ENCODE measurements around the gene SULT1A1. TPM values are rescaled to one million over a fixed set of nuclear protein-coding genes. Genes with fewer than 3 reads are reported as not detected.

The SULT1A1 gene
- total RNA-seq, 2 experiments from 2014 or later = 41.0 to 61.2 TPM

- ChIA-PET POLR2A (no interaction called here), CTCF (ENCODE audit: unreplicated experiment) (no interaction called here)
- Histone ChIP-seq H3K27ac (ENCODE audit: low read depth, low read length, poor library complexity, severe bottlenecking) (no peak overlapping the region), H3K9me2 (ENCODE audit: insufficient read depth, low read length) (no peaks in the 10 kb centered on the region), H3K79me2 (ENCODE audit: insufficient read depth, low read depth, low read length) (no peaks in the 10 kb centered on the region), H3K36me3 (ENCODE audit: insufficient read depth, low read length) (peaks cover 48% of the 10 kb centered on the region), H3K4me2 (ENCODE audit: low read length) (no peak overlapping the region), H3K9me3 (ENCODE audit: low read length) (no peaks in the 10 kb centered on the region), H3K4me3 (ENCODE audit: low read depth, low read length, poor library complexity, severe bottlenecking) (no peak overlapping the region), H3K4me1 (ENCODE audit: insufficient read depth, low read length, poor library complexity, severe bottlenecking) (no peaks in the 10 kb centered on the region), H2AFZ (ENCODE audit: low read length) (no peak overlapping the region), H4K20me1 (ENCODE audit: insufficient read depth, low read length) (no peaks in the 10 kb centered on the region)
- TF ChIP-seq CTCF (conservative IDR thresholded peaks at IDR 0.05; ENCODE audit: low read length) = no peak
- no peak for TF ChIP-seq EZH2phosphoT487 (IDR thresholded peaks at IDR 0.05; ENCODE audit: borderline replicate concordance, low read depth, low read length)
- no peak for DNase-seq (ENCODE audit: low spot score)
- intact Hi-C loops (cut with micrococcal nuclease; ENCODE audit: unreplicated experiment) = no loop called here
- BruUV-seq (replicated peaks) = no TSS peak
These were observed 19.2 kb downstream of the SULT1A1 start for GRCh38 chr16:28590384-28591340.

GRCh38 chr16:28589930-28590329 is 19.9 kb downstream of the SULT1A1 start:
- Histone ChIP-seq H3K27ac (ENCODE audit: low read depth, low read length, poor library complexity, severe bottlenecking) (no peak overlapping the region), H3K36me3 (ENCODE audit: insufficient read depth, low read length) (peaks cover 56% of the 10 kb centered on the region), H3K4me2 (ENCODE audit: low read length) (no peak overlapping the region), H3K4me1 (ENCODE audit: insufficient read depth, low read length, poor library complexity, severe bottlenecking) (no peaks in the 10 kb centered on the region), H3K4me3 (ENCODE audit: low read depth, low read length, poor library complexity, severe bottlenecking) (no peak overlapping the region), H4K20me1 (ENCODE audit: insufficient read depth, low read length) (no peaks in the 10 kb centered on the region), H2AFZ (ENCODE audit: low read length) (no peak overlapping the region), H3K9me3 (ENCODE audit: low read length) (no peaks in the 10 kb centered on the region), H3K79me2 (ENCODE audit: insufficient read depth, low read depth, low read length) (no peaks in the 10 kb centered on the region), H3K9me2 (ENCODE audit: insufficient read depth, low read length) (no peaks in the 10 kb centered on the region)
- TF ChIP-seq EZH2phosphoT487 (IDR thresholded peaks at IDR 0.05; ENCODE audit: borderline replicate concordance, low read depth, low read length) (no peak), CTCF (conservative IDR thresholded peaks at IDR 0.05; ENCODE audit: low read length) (no peak)
- ChIA-PET POLR2A (no interaction called here), CTCF (ENCODE audit: unreplicated experiment) (no interaction called here)
- BruUV-seq (replicated peaks) = no TSS peak
- DNase-seq (ENCODE audit: low spot score) = no peak
- intact Hi-C loops (cut with micrococcal nuclease; ENCODE audit: unreplicated experiment) = no loop called here

- H3K36me3 ChIP-seq (ENCODE audit: insufficient read depth, low read length) = peaks cover 62% of the 10 kb centered on the region
- intact Hi-C loops (cut with micrococcal nuclease; ENCODE audit: unreplicated experiment) = no loop called here
- H3K4me1 ChIP-seq (ENCODE audit: insufficient read depth, low read length, poor library complexity, severe bottlenecking) = no peaks in the 10 kb centered on the region
- no peak overlapping the region for H3K4me2 ChIP-seq (ENCODE audit: low read length)
- H3K4me3 ChIP-seq (ENCODE audit: low read depth, low read length, poor library complexity, severe bottlenecking) = no peak overlapping the region
- no peaks in the 10 kb centered on the region for H3K79me2 ChIP-seq (ENCODE audit: insufficient read depth, low read depth, low read length)
- DNase-seq (ENCODE audit: low spot score) = no peak
- no peak for TF ChIP-seq CTCF (conservative IDR thresholded peaks at IDR 0.05; ENCODE audit: low read length)
- no peak for TF ChIP-seq EZH2phosphoT487 (IDR thresholded peaks at IDR 0.05; ENCODE audit: borderline replicate concordance, low read depth, low read length)
- BruUV-seq (replicated peaks) = no TSS peak
- no peaks in the 10 kb centered on the region for H3K9me2 ChIP-seq (ENCODE audit: insufficient read depth, low read length)
- CTCF ChIA-PET (ENCODE audit: unreplicated experiment) = no interaction called here
- no peak overlapping the region for H3K27ac ChIP-seq (ENCODE audit: low read depth, low read length, poor library complexity, severe bottlenecking)
- no peaks in the 10 kb centered on the region for H3K9me3 ChIP-seq (ENCODE audit: low read length)
- H4K20me1 ChIP-seq (ENCODE audit: insufficient read depth, low read length) = no peaks in the 10 kb centered on the region
- POLR2A ChIA-PET = no interaction called here
- H2AFZ ChIP-seq (ENCODE audit: low read length) = no peak overlapping the region
These were observed 20.8 kb downstream of the SULT1A1 start for GRCh38 chr16:28589069-28589468.
